HEK293 (cell line): ENCODE data around the gene SYDE2.
"Not testable (repeated sequence)": the region's sequence is repeated elsewhere in the genome, so short reads cannot be mapped to it uniquely, and the experiment has no call there.

Experiments used
- CTCF ChIA-PET: fragments of 350-600 bp; formaldehyde crosslinking; extraction: SDS; loops from one replicate; lab custom pipeline; 2021; ENCODE audit warnings: antibody characterized with exemption; lab: Yijun Ruan, JAX
- POLR2A ChIA-PET: fragments of 300-600 bp; formaldehyde crosslinking; extraction: SDS; loops from one replicate; lab custom pipeline; 2020; ENCODE audit warnings: antibody characterized with exemption, inconsistent platforms; lab: Yijun Ruan, JAX
- H3K27ac ChIP-seq: fragments of 200-500 bp; sonication (Bioruptor generic); 2 replicates; pipeline ENCODE4 v1.5.1; 2014; ENCODE audit warnings: low read depth, low read length, control low read depth, inconsistent platforms; ENCODE audit errors: extremely low read depth
- H3K36me3 ChIP-seq, 2 experiments: fragments of 200-500 bp in 1 of 2; sonication (Bioruptor generic) in 1 of 2; 1 replicate in 1 of 2; 2 replicates in 1 of 2; pipeline ENCODE4 v1.5.1; 2014 to 2017; ENCODE audit warnings: inconsistent platforms in 2 of 2, low read length in 2 of 2; ENCODE audit not compliant: control insufficient read depth in 2 of 2, insufficient read depth in 1 of 2
- H3K4me1 ChIP-seq: fragments of 200-500 bp; sonication (Bioruptor generic); 2 replicates; pipeline ENCODE4 v1.5.1; 2014; ENCODE audit warnings: mild to moderate bottlenecking, low read length, inconsistent platforms; ENCODE audit not compliant: control insufficient read depth, insufficient read depth
- H3K4me3 ChIP-seq: 2 replicates; pipeline ENCODE4 v1.5.1; 2011; ENCODE audit warnings: low read depth, mild to moderate bottlenecking, control low read depth, low read length, moderate library complexity
- H3K9me3 ChIP-seq: fragments of 200-500 bp; sonication (Bioruptor generic); 2 replicates; pipeline ENCODE4 v1.5.1; 2014; ENCODE audit warnings: low read depth, low read length, inconsistent platforms; ENCODE audit not compliant: control insufficient read depth, insufficient read depth
- ATF2 ChIP-seq: fragments of 450-650 bp; formaldehyde crosslinking; IDR thresholded peaks from 2 replicates; pipeline ENCODE4 v1.5.1; 2016; ENCODE audit warnings: missing biosample characterization, missing genetic modification characterization, low read depth
- EGR2 ChIP-seq: fragments of 450-650 bp; formaldehyde crosslinking; IDR thresholded peaks from 2 replicates; pipeline ENCODE4 v1.5.1; 2016; ENCODE audit warnings: low read depth, missing biosample characterization, missing genetic modification characterization
- HIC1 ChIP-seq: fragments of 450-650 bp; formaldehyde crosslinking; IDR thresholded peaks from 2 replicates; pipeline ENCODE4 v1.5.1; 2016; ENCODE audit warnings: missing biosample characterization, missing genetic modification characterization
- KLF9 ChIP-seq: fragments of 450-650 bp; formaldehyde crosslinking; IDR thresholded peaks from 2 replicates; pipeline ENCODE4 v1.5.1; 2016; ENCODE audit warnings: missing biosample characterization, missing genetic modification characterization, low read depth
- MZF1 ChIP-seq: fragments of 450-650 bp; formaldehyde crosslinking; IDR thresholded peaks from 2 replicates; pipeline ENCODE4 v1.5.1; 2017; ENCODE audit warnings: missing biosample characterization, missing genetic modification characterization, borderline replicate concordance
- SETDB1 ChIP-seq: IDR thresholded peaks from one replicate; pipeline ENCODE4 v1.6.1; 2017; ENCODE audit warnings: mild to moderate bottlenecking, low read length, moderate library complexity, mixed read lengths; ENCODE audit not compliant: insufficient read length
- SP7 ChIP-seq: fragments of 450-650 bp; formaldehyde crosslinking; IDR thresholded peaks from 2 replicates; pipeline ENCODE4 v1.5.1; 2016; ENCODE audit warnings: missing biosample characterization, missing genetic modification characterization
- YY2 ChIP-seq: fragments of 450-650 bp; formaldehyde crosslinking; IDR thresholded peaks from 2 replicates; pipeline ENCODE4 v1.5.1; 2016; ENCODE audit warnings: missing biosample characterization, missing genetic modification characterization
- ZBTB11 ChIP-seq: fragments of 450-650 bp; formaldehyde crosslinking; conservative IDR thresholded peaks from 2 replicates; pipeline ENCODE4 v1.5.1; 2016; ENCODE audit warnings: low read depth, missing biosample characterization, missing genetic modification characterization
- ZBTB20 ChIP-seq: fragments of 450-650 bp; formaldehyde crosslinking; IDR thresholded peaks from 2 replicates; pipeline ENCODE4 v1.5.1; 2016; ENCODE audit warnings: missing biosample characterization, missing genetic modification characterization
- ZFHX2 ChIP-seq: fragments of 450-650 bp; formaldehyde crosslinking; conservative IDR thresholded peaks from 2 replicates; pipeline ENCODE4 v1.5.1; 2016; ENCODE audit warnings: missing biosample characterization, missing genetic modification characterization
- ZNF140 ChIP-seq: fragments of 450-650 bp; formaldehyde crosslinking; IDR thresholded peaks from 2 replicates; pipeline ENCODE4 v1.5.1; 2016; ENCODE audit warnings: missing biosample characterization, missing genetic modification characterization
- ZNF146 ChIP-seq: fragments of 450-650 bp; formaldehyde crosslinking; IDR thresholded peaks from 2 replicates; pipeline ENCODE4 v1.5.1; 2016; ENCODE audit warnings: missing biosample characterization, missing genetic modification characterization
- ZNF211 ChIP-seq: fragments of 450-650 bp; formaldehyde crosslinking; IDR thresholded peaks from 2 replicates; pipeline ENCODE4 v1.5.1; 2016; ENCODE audit warnings: low read depth, missing biosample characterization, missing genetic modification characterization
- ZNF280D ChIP-seq: fragments of 450-650 bp; formaldehyde crosslinking; IDR thresholded peaks from 2 replicates; pipeline ENCODE4 v1.5.1; 2016; ENCODE audit warnings: missing biosample characterization, missing genetic modification characterization
- ZNF37A ChIP-seq: fragments of 450-650 bp; IDR thresholded peaks from 2 replicates; pipeline ENCODE4 v1.5.1; 2018; ENCODE audit warnings: missing biosample characterization, missing genetic modification characterization
- ZNF560 ChIP-seq: fragments of 450-650 bp; formaldehyde crosslinking; IDR thresholded peaks from 2 replicates; pipeline ENCODE4 v1.5.1; 2017; ENCODE audit warnings: missing biosample characterization, missing genetic modification characterization, borderline replicate concordance
- ZNF571 ChIP-seq: fragments of 450-650 bp; formaldehyde crosslinking; IDR thresholded peaks from 2 replicates; pipeline ENCODE4 v1.5.0; 2017; ENCODE audit warnings: missing biosample characterization, missing genetic modification characterization
- ZNF768 ChIP-seq: fragments of 450-650 bp; formaldehyde crosslinking; IDR thresholded peaks from 2 replicates; pipeline ENCODE4 v1.5.1; 2018; ENCODE audit warnings: missing biosample characterization, mild to moderate bottlenecking, missing genetic modification characterization

Gene SYDE2

GRCh38 chr1:85146972-85147359 lies 53.9 kb downstream of the SYDE2 start (continued):
- TF ChIP-seq ZBTB11 (no peak), ZNF571 (tag by site-specific recombination) (no peak)
- TF ChIP-seq, all 188 proteins: peak for 0

GRCh38 chr1:85146298-85146971 lies 54.4 kb downstream of the SYDE2 start:
- H3K9me3 ChIP-seq, H3K27ac ChIP-seq, H3K36me3 ChIP-seq, H3K4me3 ChIP-seq, H3K4me1 ChIP-seq, POLR2A ChIA-PET: not testable (repeated sequence)
- CTCF ChIA-PET = interaction anchor here (0.5 to 1.2 kb wide), 5 partner anchors 10 to 202 kb away, joined by 3 read pairs; no protein-coding TSS in a partner anchor
- peak; percentile 73 for TF ChIP-seq ZNF146

GRCh38 chr1:85144351-85144750 lies 56.5 kb downstream of the SYDE2 start:
- no peaks in the 10 kb centered on the region for H3K9me3 ChIP-seq
- H3K4me1 ChIP-seq = no peaks in the 10 kb centered on the region
- no peaks in the 10 kb centered on the region for H3K36me3 ChIP-seq
- H3K4me3 ChIP-seq = no peak overlapping the region
- CTCF ChIA-PET = interaction anchor here (1.0 kb wide), 2 partner anchors 110 to 201 kb away, joined by 3 read pairs; no protein-coding TSS in a partner anchor
- POLR2A ChIA-PET = no interaction called here
- H3K27ac ChIP-seq = no peak overlapping the region
- TF ChIP-seq EGR2 (tag by site-specific recombination) (peak; percentile 51), ZFHX2 (tag by site-specific recombination) (peak; percentile 59), ZNF37A (tag by site-specific recombination) (no peak), ZBTB20 (no peak), ZNF211 (tag by site-specific recombination) (no peak), ATF2 (tag by site-specific recombination) (no peak), MZF1 (tag by site-specific recombination) (no peak), KLF9 (tag by site-specific recombination) (no peak)

GRCh38 chr1:85142753-85143152 lies 58.1 kb downstream of the SYDE2 start:
- ChIA-PET CTCF (interaction anchor here (1.2 to 1.3 kb wide), 2 partner anchors 9 to 33 kb away, joined by 3 to 5 read pairs; no protein-coding TSS in a partner anchor), POLR2A (no interaction called here)
- no peak overlapping the region for H3K4me3 ChIP-seq
- H3K36me3 ChIP-seq = no peaks in the 10 kb centered on the region
- H3K4me1 ChIP-seq = no peaks in the 10 kb centered on the region
- no peak overlapping the region for H3K27ac ChIP-seq
- H3K9me3 ChIP-seq = no peaks in the 10 kb centered on the region
- TF ChIP-seq SETDB1 (no peak), ZNF140 (tag by site-specific recombination) (no peak), HIC1 (tag by site-specific recombination) (no peak), ZNF280D (tag by site-specific recombination) (no peak), ZNF560 (tag by site-specific recombination) (no peak), SP7 (no peak), ZNF768 (tag by site-specific recombination) (no peak), YY2 (tag by site-specific recombination) (no peak)
